AG04450 (cell line): ENCODE results near the gene SEC14L3. TPM values are rescaled to one million over a fixed set of nuclear protein-coding genes. Genes with fewer than 3 reads are reported as not detected.

Experiments
- CTCF ChIA-PET: fragments of 300-600, 350-600 bp; formaldehyde crosslinking; extraction: SDS; loops from one replicate; lab custom pipeline; 2022; ENCODE audit warnings: antibody characterized with exemption, inconsistent platforms; lab: Charles Lee
- POLR2A ChIA-PET: fragments of 350-600 bp; formaldehyde crosslinking; extraction: SDS; loops from one replicate; lab custom pipeline; 2021; ENCODE audit warnings: antibody characterized with exemption, inconsistent platforms; lab: Yijun Ruan, JAX
- DNase-seq: peaks from one replicate; pipeline ENCODE4 v3.0.0-alpha.2; 2011; ENCODE audit warnings: low read depth, low spot score
- H3K27ac ChIP-seq: one replicate; pipeline ENCODE4 v1.5.1; 2012; ENCODE audit warnings: low read depth, low read length, control low read depth
- H3K27me3 ChIP-seq: one replicate; pipeline ENCODE4 v1.6.0; 2012; ENCODE audit warnings: low read length; ENCODE audit not compliant: control insufficient read depth, insufficient read depth
- H3K4me3 ChIP-seq: 2 replicates; pipeline ENCODE4 v1.5.1; 2011; ENCODE audit warnings: mild to moderate bottlenecking, low read depth, low read length, control low read depth
- H3K9me3 ChIP-seq: 2 replicates; pipeline ENCODE4 v1.5.1; 2012; ENCODE audit warnings: low read length; ENCODE audit not compliant: control insufficient read depth, insufficient read depth
- polyA minus RNA-seq: library from RNA; depleted of rRNA, polyadenylated mRNA; stranded (reverse); fragments of >200 nt; gene quantifications from 2 replicates; pipeline ENCODE4 v1.2.3, GENCODE V29; 2011; rRNA and poly(A)+ RNA removed
- polyA plus RNA-seq: library from polyadenylated mRNA; depleted of rRNA; stranded (reverse); fragments of >200 nt; gene quantifications from 2 replicates; pipeline ENCODE4 v1.2.3, GENCODE V29; 2011; rRNA removed
- TF ChIP-seq, protein P1 (sequence below): IDR thresholded peaks from 2 replicates; pipeline ENCODE4 v1.5.1; 2011; ENCODE audit warnings: low read depth, low read length, control low read depth, inconsistent platforms

Gene SEC14L3
- polyA plus RNA-seq (not detected in 2 replicates), polyA minus RNA-seq (not detected in 2 replicates)

DNA sequence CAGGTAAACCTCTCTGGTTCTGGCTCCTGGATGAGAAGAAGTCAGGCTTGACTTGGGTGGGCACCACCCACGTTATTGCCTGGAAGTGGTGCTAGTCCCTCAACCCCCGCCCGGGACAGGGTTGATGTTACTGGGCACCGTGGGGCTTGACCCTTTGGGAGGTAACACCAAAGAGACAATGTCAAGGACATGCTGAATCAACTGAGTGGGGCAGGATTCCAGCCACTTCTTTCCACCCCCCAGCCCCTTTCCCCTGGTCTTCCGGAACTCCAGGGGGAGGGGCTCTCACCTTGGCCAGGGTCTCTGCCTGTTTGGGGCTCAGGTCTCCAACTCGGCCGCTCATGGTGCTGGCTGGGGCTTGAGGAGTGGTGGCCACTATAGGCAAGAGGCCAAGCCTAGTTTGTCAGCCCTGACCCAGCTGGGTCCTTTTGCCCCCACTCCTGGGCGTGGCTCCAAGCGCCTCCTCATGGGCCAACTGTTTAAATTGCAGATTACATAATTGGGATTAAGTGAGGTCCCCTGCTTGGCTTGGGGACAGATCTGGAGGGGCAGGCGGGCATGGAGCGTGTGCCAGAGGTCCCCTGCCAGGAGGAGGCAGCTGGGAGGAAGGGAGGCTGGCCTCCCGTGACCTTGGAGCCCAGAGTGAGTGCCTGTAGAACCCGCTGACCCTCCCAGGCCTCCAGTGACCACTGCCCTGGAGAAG, at the start of gene SEC14L3:
SEC14L3 (minus strand) TSS at position 402 of the 703 bp plus-strand sequence; CDS start at position 343, 59 bp downstream.
- H3K4me3 ChIP-seq, result no peak within 1 kb of the TSS
- H3K27me3 ChIP-seq, result peaks cover 36% of the 10 kb centered on the region
- TF ChIP-seq, protein P1, sequence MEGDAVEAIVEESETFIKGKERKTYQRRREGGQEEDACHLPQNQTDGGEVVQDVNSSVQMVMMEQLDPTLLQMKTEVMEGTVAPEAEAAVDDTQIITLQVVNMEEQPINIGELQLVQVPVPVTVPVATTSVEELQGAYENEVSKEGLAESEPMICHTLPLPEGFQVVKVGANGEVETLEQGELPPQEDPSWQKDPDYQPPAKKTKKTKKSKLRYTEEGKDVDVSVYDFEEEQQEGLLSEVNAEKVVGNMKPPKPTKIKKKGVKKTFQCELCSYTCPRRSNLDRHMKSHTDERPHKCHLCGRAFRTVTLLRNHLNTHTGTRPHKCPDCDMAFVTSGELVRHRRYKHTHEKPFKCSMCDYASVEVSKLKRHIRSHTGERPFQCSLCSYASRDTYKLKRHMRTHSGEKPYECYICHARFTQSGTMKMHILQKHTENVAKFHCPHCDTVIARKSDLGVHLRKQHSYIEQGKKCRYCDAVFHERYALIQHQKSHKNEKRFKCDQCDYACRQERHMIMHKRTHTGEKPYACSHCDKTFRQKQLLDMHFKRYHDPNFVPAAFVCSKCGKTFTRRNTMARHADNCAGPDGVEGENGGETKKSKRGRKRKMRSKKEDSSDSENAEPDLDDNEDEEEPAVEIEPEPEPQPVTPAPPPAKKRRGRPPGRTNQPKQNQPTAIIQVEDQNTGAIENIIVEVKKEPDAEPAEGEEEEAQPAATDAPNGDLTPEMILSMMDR, result no peak
- no peak within 1 kb of the TSS for H3K27ac ChIP-seq
- ChIA-PET CTCF (no interaction called here), POLR2A (no interaction called here)
- DNase-seq, result no peak
- H3K9me3 ChIP-seq, result no peaks in the 10 kb centered on the region

DNA sequence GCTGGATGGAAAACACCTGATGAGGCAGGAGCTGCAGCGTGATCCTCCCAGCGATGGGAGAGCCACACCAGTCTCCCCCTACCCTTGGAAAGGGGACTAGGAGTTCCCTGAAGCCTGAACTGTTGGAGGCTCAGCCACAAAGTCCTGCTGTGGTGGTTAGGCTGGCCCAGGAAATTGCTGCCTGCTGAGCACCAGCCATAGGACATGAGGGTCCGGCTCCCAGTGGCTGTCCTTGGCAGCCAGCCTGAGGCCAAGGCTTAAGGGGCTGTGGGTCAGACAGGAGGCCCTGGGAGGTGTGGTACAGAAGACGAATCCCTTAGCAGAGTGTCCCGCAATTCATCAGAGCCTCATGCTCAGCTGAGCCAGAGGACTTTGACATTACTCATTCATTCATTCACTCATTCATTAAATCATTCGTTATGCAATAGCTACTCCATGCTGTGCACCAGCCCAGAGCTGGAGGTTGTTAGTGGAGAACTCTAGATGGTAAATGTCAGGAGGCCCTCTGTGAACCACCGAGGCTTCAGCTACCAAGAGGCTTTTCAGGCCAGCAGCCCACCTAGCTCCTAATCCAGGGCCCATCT, 48.1 kb upstream of the SEC14L3 start:
- no peak overlapping the region for H3K4me3 ChIP-seq
- ChIA-PET POLR2A (no interaction called here), CTCF (no interaction called here)
- no peak for DNase-seq
- H3K9me3 ChIP-seq, result no peaks in the 10 kb centered on the region
- H3K27ac ChIP-seq, result no peak overlapping the region
- TF ChIP-seq, protein P1, result no peak
- H3K27me3 ChIP-seq, result peaks cover 27% of the 10 kb centered on the region

DNA sequence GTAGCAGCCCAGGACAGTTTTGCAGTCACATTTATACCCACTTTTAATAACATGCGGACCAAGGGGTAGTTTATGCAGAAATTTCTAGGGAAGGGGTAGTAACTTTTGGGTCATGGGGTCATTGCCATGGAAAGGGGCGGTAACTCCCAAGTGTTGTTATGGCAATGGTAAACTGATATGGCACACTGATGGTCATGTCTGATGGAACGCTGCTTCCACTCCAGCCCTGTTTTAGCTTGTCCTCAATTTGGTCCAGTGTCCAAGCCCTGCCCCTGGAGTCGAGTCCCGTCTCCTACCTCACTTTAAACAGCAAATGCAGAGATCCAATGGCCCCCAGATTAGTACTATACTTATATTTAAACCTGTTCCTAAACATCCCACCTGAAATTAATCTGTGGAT, 44.9 kb upstream of the SEC14L3 start:
- TF ChIP-seq, protein P1, result no peak

DNA sequence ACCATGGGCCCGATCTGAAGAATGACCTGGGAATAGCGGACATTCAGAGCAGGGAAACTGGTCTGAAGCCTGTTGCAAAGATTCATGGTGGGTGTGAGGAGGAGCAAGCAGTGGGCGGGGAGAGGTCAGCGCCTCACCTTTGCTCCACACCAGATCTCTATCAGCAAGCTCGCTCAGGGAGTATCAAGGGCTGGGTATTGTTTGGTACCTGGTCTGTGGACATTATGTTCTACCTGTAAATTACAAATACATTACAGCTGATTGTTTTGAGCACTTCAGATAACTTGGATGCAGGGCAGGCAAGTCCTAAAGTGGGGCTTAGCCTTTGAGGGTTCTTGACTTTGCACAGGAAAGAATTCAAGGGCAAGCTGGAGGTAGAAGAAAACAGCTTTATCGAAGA, 44.5 kb upstream of the SEC14L3 start:
- peaks cover 18% of the 10 kb centered on the region for H3K27me3 ChIP-seq
- TF ChIP-seq, protein P1, result no peak
- ChIA-PET POLR2A (no interaction called here), CTCF (no interaction called here)
- H3K9me3 ChIP-seq, result peaks cover 5% of the 10 kb centered on the region; the same call in 1 of the 2 replicates
- no peak for DNase-seq
- H3K4me3 ChIP-seq, result no peak overlapping the region
- no peak overlapping the region for H3K27ac ChIP-seq

More for the DNA sequence above, 44.9 kb upstream of the SEC14L3 start:
- Histone ChIP-seq H3K9me3 (peaks cover 3% of the 10 kb centered on the region; the same call in 1 of the 2 replicates), H3K27me3 (peaks cover 21% of the 10 kb centered on the region), H3K27ac (no peak overlapping the region), H3K4me3 (no peak overlapping the region)
- no peak for DNase-seq
- ChIA-PET POLR2A (no interaction called here), CTCF (no interaction called here)

DNA sequence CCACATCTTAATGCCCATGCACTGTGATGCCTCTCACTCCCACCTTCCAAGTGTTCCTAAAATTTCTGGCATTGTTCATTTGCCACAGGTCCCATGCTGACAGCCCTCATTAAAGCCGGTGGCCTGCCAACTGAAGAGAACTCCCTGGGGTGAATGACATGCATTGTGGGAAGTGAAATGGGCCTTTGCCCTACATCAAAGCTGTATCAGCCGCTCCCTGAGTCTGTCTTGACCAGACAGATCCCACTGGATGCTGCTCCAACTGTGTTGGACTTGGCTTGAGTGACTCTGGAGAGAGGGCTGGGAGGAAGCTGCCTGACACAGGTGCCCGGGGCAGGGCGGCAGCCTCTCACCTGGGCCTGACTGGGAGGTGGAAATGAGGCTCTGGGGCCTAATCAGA, 42.4 kb upstream of the SEC14L3 start:
- ChIA-PET CTCF (no interaction called here), POLR2A (no interaction called here)
- no peak overlapping the region for H3K27ac ChIP-seq
- H3K4me3 ChIP-seq, result no peak overlapping the region
- no peak for DNase-seq
- TF ChIP-seq, protein P1, result no peak
- H3K9me3 ChIP-seq, result peaks cover 5% of the 10 kb centered on the region; the same call in 1 of the 2 replicates
- H3K27me3 ChIP-seq, result peaks cover 10% of the 10 kb centered on the region
